Liver (tissue), 9 donors: ENCODE results near the gene SCN1B. TPM values are rescaled to one million over a fixed set of nuclear protein-coding genes. Genes with fewer than 3 reads are reported as not detected.

Source experiments
- DNase-seq: peaks from one replicate; pipeline ENCODE4 v3.0.0-alpha.2; 2017; ENCODE audit warnings: low spot score
- H3K27ac ChIP-seq, 2 donors: one replicate each; pipeline ENCODE4 v1.7.0; 2013; ENCODE audit warnings: inconsistent platforms in 2 of 2, low read length in 2 of 2, control low read depth in 1 of 2, low read depth in 1 of 2, mild to moderate bottlenecking in 1 of 2
- H3K27me3 ChIP-seq, 4 donors: one replicate each; pipeline versions ENCODE4 v1.6.1 to v1.7.0; 2013; ENCODE audit warnings: low read length in 3 of 4, inconsistent platforms in 1 of 4, mild to moderate bottlenecking in 1 of 4, moderate library complexity in 1 of 4; ENCODE audit not compliant: control insufficient read depth in 4 of 4, insufficient read depth in 4 of 4
- H3K36me3 ChIP-seq, 4 donors: one replicate each; pipeline versions ENCODE4 v1.6.1 to v1.7.0; 2013; ENCODE audit warnings: low read length in 3 of 4, mild to moderate bottlenecking in 3 of 4, low read depth in 1 of 4, moderate library complexity in 1 of 4; ENCODE audit not compliant: control insufficient read depth in 4 of 4, insufficient read depth in 3 of 4
- H3K4me1 ChIP-seq, 4 donors: one replicate each; pipeline versions ENCODE4 v1.6.1 to v1.7.0; 2013; ENCODE audit warnings: low read length in 3 of 4, mild to moderate bottlenecking in 3 of 4, moderate library complexity in 1 of 4; ENCODE audit not compliant: control insufficient read depth in 4 of 4, insufficient read depth in 4 of 4
- H3K4me3 ChIP-seq, 3 donors: one replicate each; pipeline versions ENCODE4 v1.6.1 to v1.7.0; 2013; ENCODE audit warnings: low read length in 3 of 3, control low read depth in 1 of 3, low read depth in 1 of 3, mild to moderate bottlenecking in 1 of 3
- H3K9ac ChIP-seq, 2 donors: one replicate each; pipeline ENCODE4 v1.7.0; 2013; ENCODE audit warnings: low read length in 2 of 2, mild to moderate bottlenecking in 2 of 2, moderate library complexity in 2 of 2, control low read depth in 1 of 2, low read depth in 1 of 2
- H3K9me3 ChIP-seq, 4 donors: one replicate each; pipeline versions ENCODE4 v1.6.1 to v1.7.0; 2013; ENCODE audit warnings: low read length in 3 of 4; ENCODE audit not compliant: control insufficient read depth in 4 of 4
- GABPA ChIP-seq, 2 donors: IDR thresholded peaks in 1 of 2; conservative IDR thresholded peaks in 1 of 2; 2 replicates each; pipeline ENCODE4 v1.6.1; 2016; ENCODE audit warnings: antibody characterized with exemption in 2 of 2, mild to moderate bottlenecking in 1 of 2, moderate library complexity in 1 of 2
- HNF4G ChIP-seq: IDR thresholded peaks from 2 replicates; pipeline ENCODE4 v1.6.1; 2016; ENCODE audit warnings: antibody characterized with exemption
- JUND ChIP-seq, 2 donors: IDR thresholded peaks; 2 replicates each; pipeline ENCODE4 v1.6.1; 2016; ENCODE audit warnings: antibody characterized with exemption in 2 of 2
- NR2F2 ChIP-seq: IDR thresholded peaks from 2 replicates; pipeline ENCODE4 v1.6.1; 2016; ENCODE audit warnings: antibody characterized with exemption
- RAD21 ChIP-seq, 2 donors: IDR thresholded peaks; 2 replicates each; pipeline ENCODE4 v1.6.1; 2016; ENCODE audit warnings: antibody characterized with exemption in 2 of 2, mild to moderate bottlenecking in 2 of 2
- RXRA ChIP-seq, 2 donors: IDR thresholded peaks; 2 replicates each; pipeline ENCODE4 v1.6.1; 2017 to 2018; ENCODE audit warnings: antibody characterized with exemption in 2 of 2, mild to moderate bottlenecking in 1 of 2
- SP1 ChIP-seq: IDR thresholded peaks from 2 replicates; pipeline ENCODE4 v1.6.1; 2018; ENCODE audit warnings: antibody characterized with exemption, mild to moderate bottlenecking
- YY1 ChIP-seq: IDR thresholded peaks from 2 replicates; pipeline ENCODE4 v1.6.1; 2016; ENCODE audit warnings: antibody characterized with exemption, mild to moderate bottlenecking
- WGBS: extraction: QIAGEN DNeasy Blood & Tissue Kit; methylation state at CpG from one replicate; pipeline ENCODE4 v1.1.7; 2013; 5-methylcytosine and 5-hydroxymethylcytosine counted together
- polyA plus RNA-seq, 2 donors: library from polyadenylated mRNA; stranded (reverse) in 1 of 2; unstranded in 1 of 2; fragments of 200-250 nt in 1 of 2; fragments of >200 nt in 1 of 2; fragmentation: Nextera tagmentation in 1 of 2; extraction: Ambion mirVana in 1 of 2; gene quantifications; one replicate each; pipeline versions ENCODE4 v1.2.1 to v1.2.3, GENCODE V29; 2013 to 2015
- total RNA-seq, 2 donors: library from RNA; depleted of rRNA; stranded (reverse); fragments of >200 nt; gene quantifications; one replicate each; pipeline ENCODE4 v1.2.3, GENCODE V29; 2014
- donor health status: healthy.
- donor health status: healthy.
- donor health status: healthy.
- donor health status: healthy.
- donor health status: healthy.

Gene SCN1B
- total and polyA plus RNA-seq, 4 donors: 1.6 to 5.8 (median 3.4) TPM

DNA sequence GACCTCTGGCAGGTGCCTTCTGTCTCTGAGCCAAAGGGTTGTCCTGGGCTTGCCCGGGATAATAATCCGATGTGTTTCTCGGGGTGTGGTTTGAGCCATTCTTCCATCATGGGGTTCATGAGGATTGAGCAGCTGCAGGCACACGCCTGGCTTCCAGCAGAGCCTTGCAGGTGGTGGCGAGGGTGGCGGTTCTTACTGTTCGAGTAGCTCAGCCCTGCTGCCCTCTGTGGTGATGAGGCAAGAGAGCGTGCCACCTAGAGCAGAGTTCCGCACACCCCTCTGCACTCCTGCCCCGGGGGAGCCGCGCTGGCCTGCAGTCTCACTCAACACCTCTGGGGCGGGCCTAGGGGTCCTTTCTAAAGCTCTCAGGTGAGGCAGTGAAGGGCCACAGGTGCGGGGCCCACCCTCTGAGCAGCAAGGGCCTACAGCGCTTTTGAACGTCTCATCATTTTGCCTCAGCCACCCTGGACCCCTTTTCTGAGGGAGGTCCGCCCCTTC is 3.8 kb downstream of the SCN1B start (continued):
- no peak for TF ChIP-seq SP1

DNA sequence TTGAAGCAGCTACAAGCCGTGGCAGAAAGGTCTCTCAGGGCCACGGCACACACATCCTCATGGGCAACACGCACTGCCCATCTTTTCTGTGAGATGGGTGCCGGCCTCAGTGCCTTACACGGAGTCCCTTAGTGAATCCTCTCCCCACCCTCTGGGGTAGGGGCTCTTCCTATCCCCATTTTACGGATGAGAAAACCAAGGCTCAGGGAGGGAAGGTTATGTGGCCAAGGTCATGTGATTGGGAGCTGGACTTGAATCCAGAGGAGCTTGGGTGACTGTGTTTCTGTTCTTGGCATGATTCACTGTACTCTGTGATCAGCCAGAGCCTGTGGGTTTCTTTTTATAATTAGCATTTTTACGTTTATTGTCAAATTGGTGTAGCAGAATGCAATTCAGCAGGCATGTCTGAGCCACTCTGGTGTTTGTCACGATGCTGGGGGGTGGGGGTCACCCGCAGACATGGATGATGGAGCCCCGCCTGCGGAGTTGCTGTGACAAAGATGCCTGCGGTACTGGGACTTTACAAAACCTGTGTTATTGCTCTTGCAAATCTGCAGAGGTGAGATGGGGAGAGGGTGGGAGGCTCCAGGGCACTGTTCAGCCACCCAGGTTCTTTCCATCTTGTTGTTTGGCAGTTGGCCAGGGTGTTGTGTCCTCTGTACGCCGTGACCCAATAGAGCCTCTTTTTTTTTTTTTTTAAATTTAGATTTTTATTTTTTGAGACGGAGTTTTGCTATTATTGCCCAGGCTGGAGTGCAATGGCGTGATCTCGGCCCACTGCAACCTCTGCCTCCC is 4.5 kb downstream of the SCN1B start:
- no peak for DNase-seq
- H3K4me3 ChIP-seq: no peak overlapping the region
- H3K27ac ChIP-seq: no peak overlapping the region
- WGBS: 80% methylated on average over 17 of the region's 17 CpGs
- H3K9ac ChIP-seq: no peak overlapping the region
- no peaks in the 10 kb centered on the region for H3K9me3 ChIP-seq
- TF ChIP-seq GABPA (IDR thresholded peaks at IDR 0.05 in 1 of 2, conservative IDR thresholded peaks at IDR 0.05 in 1 of 2) (no peak), RXRA (IDR thresholded peaks at IDR 0.05) (peak in 1 of 2 donors; percentile 4)
- peaks cover 6 to 32% (median 14%) of the 10 kb centered on the region in 4 donors for H3K4me1 ChIP-seq
- H3K27me3 ChIP-seq: no peaks in the 10 kb centered on the region
- no peaks in the 10 kb centered on the region for H3K36me3 ChIP-seq

DNA sequence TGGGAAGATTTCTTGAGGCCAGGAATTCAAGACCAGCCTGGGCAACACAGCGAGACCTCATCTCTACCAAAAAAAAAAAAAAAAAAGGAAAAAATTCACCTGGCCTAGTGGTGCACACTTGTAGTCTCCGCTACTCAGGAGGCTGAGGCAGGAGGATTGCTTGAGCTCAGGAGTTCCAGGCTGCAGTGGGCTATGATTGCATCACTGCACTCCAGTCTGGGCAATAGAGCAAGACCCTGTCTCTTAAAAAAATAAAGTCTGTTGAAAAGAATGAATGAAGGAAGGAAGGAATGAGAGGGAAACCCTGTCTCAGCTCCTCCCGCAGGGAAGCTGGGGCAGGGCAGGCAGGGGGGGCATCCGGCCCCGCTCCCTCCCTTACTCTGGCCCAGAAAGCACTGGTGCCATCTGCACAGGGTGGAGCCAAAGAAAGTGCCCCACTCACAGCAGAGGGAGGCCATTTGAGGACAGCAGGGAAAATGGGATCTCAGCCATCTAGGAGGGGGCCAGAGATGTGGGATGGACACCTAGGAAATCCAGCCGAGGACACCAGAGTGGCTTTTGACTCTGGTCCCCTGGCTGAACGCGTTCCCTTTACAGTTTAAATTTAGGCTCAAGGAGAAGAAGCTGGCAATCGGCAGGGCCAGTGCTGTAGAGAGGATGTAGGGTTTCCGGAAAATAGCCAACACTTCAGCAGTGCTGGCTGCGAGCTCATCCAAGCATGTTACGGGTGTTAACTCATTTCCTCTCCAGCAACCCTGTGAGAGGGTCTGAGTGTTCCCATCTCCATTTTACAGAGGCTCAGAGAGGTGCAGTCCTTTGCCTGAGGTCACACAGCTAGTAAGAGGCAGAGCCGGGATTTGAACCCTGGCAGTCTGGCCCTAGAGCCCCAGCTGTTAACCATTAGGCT is 7.7 kb downstream of the SCN1B start:
- H3K27me3 ChIP-seq: no peaks in the 10 kb centered on the region
- WGBS: 68% methylated on average over 13 of the region's 13 CpGs
- H3K4me1 ChIP-seq: peaks cover 9 to 46% (median 18%) of the 10 kb centered on the region in 4 donors
- no peaks in the 10 kb centered on the region for H3K9me3 ChIP-seq
- TF ChIP-seq SP1: peak; percentile 31
- peak; percentile 29 for TF ChIP-seq NR2F2
- TF ChIP-seq RAD21 (IDR thresholded peaks at IDR 0.05): no peak
- no peak for TF ChIP-seq HNF4G
- H3K9ac ChIP-seq: no peak overlapping the region
- DNase-seq: no peak
- H3K36me3 ChIP-seq: no peaks in the 10 kb centered on the region
- peak overlapping the region in 1 of 2 donors; percentile 37 for H3K27ac ChIP-seq
- no peak overlapping the region for H3K4me3 ChIP-seq

DNA sequence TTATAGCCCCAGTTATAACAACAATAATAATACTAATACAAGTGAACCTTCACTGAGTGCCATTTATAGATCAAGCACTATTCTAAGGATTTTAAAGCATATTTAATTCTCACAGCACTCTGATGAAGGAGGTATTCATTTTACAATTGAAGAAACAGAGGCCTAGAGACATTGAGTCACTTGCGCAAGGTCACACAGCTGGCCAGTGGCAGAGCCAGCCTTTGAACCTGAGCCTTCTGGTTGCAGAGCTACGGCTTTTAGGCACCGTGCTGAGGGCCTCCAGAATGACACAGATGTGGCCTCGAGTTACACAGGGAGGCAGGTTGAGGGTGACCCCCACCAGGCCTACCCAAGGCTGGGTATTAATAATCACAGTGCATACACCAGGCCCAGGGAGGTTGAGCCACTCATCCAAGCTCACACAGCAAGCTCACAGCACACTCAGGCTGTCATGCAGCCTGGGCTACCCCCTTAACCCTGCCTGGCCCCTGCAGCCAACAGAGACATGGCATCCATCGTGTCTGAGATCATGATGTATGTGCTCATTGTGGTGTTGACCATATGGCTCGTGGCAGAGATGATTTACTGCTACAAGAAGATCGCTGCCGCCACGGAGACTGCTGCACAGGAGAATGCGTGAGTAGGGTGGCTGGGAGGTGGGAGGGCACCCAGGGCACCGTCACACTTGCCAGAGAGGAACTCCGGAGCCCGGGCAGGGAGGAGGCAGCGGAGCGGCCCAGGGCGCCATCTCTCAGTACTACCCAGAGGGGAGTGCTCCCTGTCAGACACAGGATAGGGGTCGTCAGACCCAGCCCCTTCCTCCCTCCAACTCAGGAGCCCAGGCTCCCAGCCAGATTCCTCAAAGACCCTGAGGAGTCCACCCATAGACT is 8.6 kb downstream of the SCN1B start:
- H3K27me3 ChIP-seq: no peaks in the 10 kb centered on the region
- H3K4me3 ChIP-seq: no peak overlapping the region
- TF ChIP-seq JUND (IDR thresholded peaks at IDR 0.05) (peak in 1 of 2 donors; percentile 5), YY1 (no peak)
- H3K9ac ChIP-seq: no peak overlapping the region
- no peaks in the 10 kb centered on the region for H3K9me3 ChIP-seq
- no peaks in the 10 kb centered on the region for H3K36me3 ChIP-seq
- no peak for DNase-seq
- peaks cover 9 to 54% (median 21%) of the 10 kb centered on the region in 4 donors for H3K4me1 ChIP-seq
- H3K27ac ChIP-seq: peak overlapping the region; percentile 10 to 26
- WGBS: 73% methylated on average over 17 of the region's 17 CpGs
